Hepatocyte (in vitro differentiated cells): ENCODE measurements around the gene RALGAPA2. TPM values are rescaled to one million over a fixed set of nuclear protein-coding genes. Genes with fewer than 3 reads are reported as not detected.

Source experiments
- DNase-seq: peaks from one replicate; pipeline ENCODE4 v3.0.0-alpha.2; 2016; ENCODE audit warnings: low spot score
- H2AFZ ChIP-seq: fragments of 200-600 bp; sonication (generic); 2 replicates; pipeline ENCODE4 v1.6.0; 2016; ENCODE audit warnings: antibody characterized with exemption, mild to moderate bottlenecking
- H3K27ac ChIP-seq: fragments of 200-600 bp; sonication (generic); 2 replicates; pipeline ENCODE4 v1.5.1; 2016; ENCODE audit warnings: mild to moderate bottlenecking
- H3K27me3 ChIP-seq: fragments of 200-600 bp; sonication (generic); 2 replicates; pipeline ENCODE4 v1.6.1; 2016
- H3K36me3 ChIP-seq: fragments of 200-600 bp; sonication (generic); replicated peaks from 2 replicates; pipeline ENCODE4 v1.5.1; 2016; ENCODE audit warnings: low read depth; ENCODE audit not compliant: insufficient read depth
- H3K4me1 ChIP-seq: fragments of 200-600 bp; sonication (generic); 2 replicates; pipeline ENCODE4 v1.5.1; 2016; ENCODE audit warnings: mild to moderate bottlenecking, moderate library complexity; ENCODE audit not compliant: insufficient read depth
- H3K4me2 ChIP-seq: fragments of 200-600 bp; sonication (generic); 2 replicates; pipeline ENCODE4 v1.6.0; 2016
- H3K4me3 ChIP-seq: fragments of 200-600 bp; sonication (generic); 2 replicates; pipeline ENCODE4 v1.5.1; 2016; ENCODE audit warnings: mild to moderate bottlenecking
- H3K79me2 ChIP-seq: fragments of 200-600 bp; sonication (generic); 2 replicates; pipeline ENCODE4 v1.6.0; 2017; ENCODE audit warnings: mild to moderate bottlenecking
- H3K9me2 ChIP-seq: fragments of 200-600 bp; sonication (generic); replicated peaks from 2 replicates; pipeline ENCODE4 v1.6.0; 2017; ENCODE audit warnings: mild to moderate bottlenecking; ENCODE audit not compliant: insufficient read depth
- H3K9me3 ChIP-seq: fragments of 200-600 bp; sonication (generic); 2 replicates; pipeline ENCODE4 v1.5.1; 2016; ENCODE audit warnings: low read depth, mild to moderate bottlenecking
- H4K20me1 ChIP-seq: fragments of 200-600 bp; sonication (generic); 2 replicates; pipeline ENCODE4 v1.6.0; 2016; ENCODE audit warnings: mild to moderate bottlenecking; ENCODE audit not compliant: insufficient read depth, poor library complexity, severe bottlenecking
- CTCF ChIP-seq: fragments of 200-600 bp; sonication (generic); IDR thresholded peaks from 2 replicates; pipeline ENCODE4 v1.5.1; 2016; ENCODE audit warnings: antibody characterized with exemption, mild to moderate bottlenecking; ENCODE audit not compliant: poor library complexity
- EZH2 ChIP-seq: fragments of 200-600 bp; sonication (generic); IDR thresholded peaks from 2 replicates; pipeline ENCODE4 v1.6.1; 2016; ENCODE audit warnings: antibody characterized with exemption, mild to moderate bottlenecking, borderline replicate concordance
- EZH2phosphoT487 ChIP-seq: fragments of 200-600 bp; sonication (generic); IDR thresholded peaks from one replicate; pipeline ENCODE4 v1.6.1; 2018; ENCODE audit warnings: antibody characterized with exemption, mild to moderate bottlenecking, low read depth, moderate library complexity; ENCODE audit not compliant: unreplicated experiment, severe bottlenecking
- WGBS: methylation state at CpG from one replicate; pipeline ENCODE4 v1.1.6; 2016; ENCODE audit warnings: low lambda C conversion rate; ENCODE audit errors: missing lambda C conversion rate; 5-methylcytosine and 5-hydroxymethylcytosine counted together
- polyA plus RNA-seq: library from polyadenylated mRNA; unstranded; fragments of >200 nt; fragmentation: Nextera tagmentation; extraction: Ambion mirVana; gene quantifications from 2 replicates; pipeline ENCODE4 v1.2.1, GENCODE V29; 2016
- total RNA-seq: library from RNA; depleted of rRNA; stranded (reverse); fragments of >200 nt; gene quantifications from 2 replicates; pipeline ENCODE4 v1.2.3, GENCODE V29; 2014

The RALGAPA2 gene
- total and polyA plus RNA-seq, 2 experiments from 2014 or later: 16.8 to 35.3 TPM

- Histone ChIP-seq H3K4me1 (peaks cover 12% of the 10 kb centered on the region), H3K27me3 (no peaks in the 10 kb centered on the region), H3K79me2 (peaks cover 68% of the 10 kb centered on the region), H3K9me2 (no peaks in the 10 kb centered on the region), H3K9me3 (no peaks in the 10 kb centered on the region), H3K4me3 (no peak overlapping the region), H4K20me1 (no peaks in the 10 kb centered on the region), H2AFZ (no peak overlapping the region), H3K27ac (peak overlapping the region; percentile 93), H3K4me2 (peak overlapping the region; percentile 91), H3K36me3 (no peaks in the 10 kb centered on the region)
- DNase-seq: no peak
- TF ChIP-seq EZH2 (no peak), CTCF (no peak), EZH2phosphoT487 (no peak)
- WGBS: 91% methylated on average over 3 of the region's 3 CpGs
Observed at GRCh38 chr20:20709887-20710286, 2.6 kb downstream of the RALGAPA2 start.

- Histone ChIP-seq H3K4me3 (no peak overlapping the region), H3K4me2 (peak overlapping the region; percentile 43), H3K9me3 (no peaks in the 10 kb centered on the region), H3K36me3 (no peaks in the 10 kb centered on the region), H3K27ac (no peak overlapping the region), H3K4me1 (peaks cover 12% of the 10 kb centered on the region), H4K20me1 (no peaks in the 10 kb centered on the region), H3K9me2 (no peaks in the 10 kb centered on the region), H3K79me2 (peaks cover 88% of the 10 kb centered on the region), H2AFZ (no peak overlapping the region), H3K27me3 (no peaks in the 10 kb centered on the region)
- TF ChIP-seq CTCF (no peak), EZH2 (no peak), EZH2phosphoT487 (no peak)
- DNase-seq: no peak
- 73% methylated on average over 6 of the region's 6 CpGs for WGBS
Observed at GRCh38 chr20:20706285-20706684, 6.2 kb downstream of the RALGAPA2 start.

GRCh38 chr20:20702330-20703245, 9.9 kb downstream of the RALGAPA2 start:
- H2AFZ ChIP-seq: no peak overlapping the region
- DNase-seq: no peak
- peaks cover 4% of the 10 kb centered on the region for H4K20me1 ChIP-seq
- WGBS: 92% methylated on average over 7 of the region's 7 CpGs
- H3K9me3 ChIP-seq: no peaks in the 10 kb centered on the region
- TF ChIP-seq EZH2 (no peak), CTCF (no peak), EZH2phosphoT487 (no peak)
- no peaks in the 10 kb centered on the region for H3K36me3 ChIP-seq
- H3K79me2 ChIP-seq: peaks cover 94% of the 10 kb centered on the region
- H3K27me3 ChIP-seq: no peaks in the 10 kb centered on the region
- peaks cover 3% of the 10 kb centered on the region for H3K4me1 ChIP-seq
- H3K27ac ChIP-seq: no peak overlapping the region
- no peak overlapping the region for H3K4me3 ChIP-seq
- no peak overlapping the region for H3K4me2 ChIP-seq
- H3K9me2 ChIP-seq: no peaks in the 10 kb centered on the region
